Measurements from ENCODE around the gene OTOF. TPM values are rescaled to one million over a fixed set of nuclear protein-coding genes. Genes with fewer than 3 reads are reported as not detected.

The OTOF gene
- total and polyA plus RNA-seq, 9 of the 15 experiments (the other 6 are each of a cell fraction or from before 2014, with no cell fraction given): 0.03 to 0.11 (median 0.06) TPM; not detected in 5

DNA sequence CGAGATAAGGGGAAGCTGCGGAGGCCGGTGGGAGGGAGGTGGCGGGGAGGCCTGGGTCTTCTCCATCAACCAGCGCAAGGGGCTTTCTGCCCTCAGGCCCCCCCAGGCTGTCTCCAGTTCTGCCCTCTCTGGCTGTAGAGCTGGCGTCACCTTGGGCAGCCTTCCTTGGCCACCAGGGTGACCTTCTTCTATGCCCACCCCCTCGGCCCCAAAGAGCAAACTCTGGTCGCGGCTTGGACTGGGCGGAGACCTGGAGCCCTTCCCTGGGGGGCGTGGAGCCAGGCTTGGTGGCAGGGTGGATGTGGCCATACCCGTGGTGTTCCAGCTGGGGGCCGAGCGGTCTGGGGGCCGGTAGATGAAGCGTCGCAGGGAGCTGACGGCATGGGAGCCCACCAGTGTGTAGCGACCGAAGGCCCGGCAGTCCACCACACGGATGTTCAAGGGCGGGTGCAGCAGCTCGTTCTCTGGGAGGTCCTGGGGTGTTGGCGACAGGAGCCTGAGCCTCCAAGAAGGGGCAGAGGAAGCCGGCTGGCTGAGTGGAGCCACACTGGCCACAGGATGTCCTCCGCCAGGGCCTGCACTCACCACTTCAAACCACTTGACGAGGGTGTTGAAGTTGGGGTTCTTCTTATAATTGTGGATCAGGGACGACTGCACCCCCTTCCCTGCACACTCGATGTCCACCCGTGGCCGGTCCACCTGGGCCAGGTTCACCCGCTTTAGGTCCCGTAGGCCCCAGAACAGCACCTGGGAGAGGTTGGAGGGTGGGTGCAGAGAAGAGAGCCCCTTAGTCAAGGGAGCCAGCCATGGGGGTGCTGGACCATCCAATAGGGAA, 4.9 kb downstream of the OTOF start (continued):
- TF ChIP-seq KAT7 (CRISPR knock-in tag; IDR thresholded peaks at IDR 0.05; ENCODE audit: borderline replicate concordance): no peak
- TF ChIP-seq HLTF (IDR thresholded peaks at IDR 0.05): no peak
- TF ChIP-seq ZNF23 (CRISPR knock-in tag; IDR thresholded peaks at IDR 0.05): no peak
- TF ChIP-seq, protein P1, sequence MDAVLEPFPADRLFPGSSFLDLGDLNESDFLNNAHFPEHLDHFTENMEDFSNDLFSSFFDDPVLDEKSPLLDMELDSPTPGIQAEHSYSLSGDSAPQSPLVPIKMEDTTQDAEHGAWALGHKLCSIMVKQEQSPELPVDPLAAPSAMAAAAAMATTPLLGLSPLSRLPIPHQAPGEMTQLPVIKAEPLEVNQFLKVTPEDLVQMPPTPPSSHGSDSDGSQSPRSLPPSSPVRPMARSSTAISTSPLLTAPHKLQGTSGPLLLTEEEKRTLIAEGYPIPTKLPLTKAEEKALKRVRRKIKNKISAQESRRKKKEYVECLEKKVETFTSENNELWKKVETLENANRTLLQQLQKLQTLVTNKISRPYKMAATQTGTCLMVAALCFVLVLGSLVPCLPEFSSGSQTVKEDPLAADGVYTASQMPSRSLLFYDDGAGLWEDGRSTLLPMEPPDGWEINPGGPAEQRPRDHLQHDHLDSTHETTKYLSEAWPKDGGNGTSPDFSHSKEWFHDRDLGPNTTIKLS (IDR thresholded peaks at IDR 0.05; ENCODE audit: borderline replicate concordance, low read depth): no peak
- TF ChIP-seq TFAM (CRISPR knock-in tag; conservative IDR thresholded peaks at IDR 0.05): no peak
- TF ChIP-seq, protein P2, sequence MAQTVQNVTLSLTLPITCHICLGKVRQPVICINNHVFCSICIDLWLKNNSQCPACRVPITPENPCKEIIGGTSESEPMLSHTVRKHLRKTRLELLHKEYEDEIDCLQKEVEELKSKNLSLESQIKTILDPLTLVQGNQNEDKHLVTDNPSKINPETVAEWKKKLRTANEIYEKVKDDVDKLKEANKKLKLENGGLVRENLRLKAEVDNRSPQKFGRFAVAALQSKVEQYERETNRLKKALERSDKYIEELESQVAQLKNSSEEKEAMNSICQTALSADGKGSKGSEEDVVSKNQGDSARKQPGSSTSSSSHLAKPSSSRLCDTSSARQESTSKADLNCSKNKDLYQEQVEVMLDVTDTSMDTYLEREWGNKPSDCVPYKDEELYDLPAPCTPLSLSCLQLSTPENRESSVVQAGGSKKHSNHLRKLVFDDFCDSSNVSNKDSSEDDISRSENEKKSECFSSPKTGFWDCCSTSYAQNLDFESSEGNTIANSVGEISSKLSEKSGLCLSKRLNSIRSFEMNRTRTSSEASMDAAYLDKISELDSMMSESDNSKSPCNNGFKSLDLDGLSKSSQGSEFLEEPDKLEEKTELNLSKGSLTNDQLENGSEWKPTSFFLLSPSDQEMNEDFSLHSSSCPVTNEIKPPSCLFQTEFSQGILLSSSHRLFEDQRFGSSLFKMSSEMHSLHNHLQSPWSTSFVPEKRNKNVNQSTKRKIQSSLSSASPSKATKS (CRISPR knock-in tag; IDR thresholded peaks at IDR 0.05): no peak
- no peak for TF ChIP-seq PCBP2 (IDR thresholded peaks at IDR 0.05; ENCODE audit: low read depth, low read length, poor library complexity, severe bottlenecking)
- TF ChIP-seq ZNF445 (CRISPR knock-in tag; IDR thresholded peaks at IDR 0.05; ENCODE audit: low read depth): no peak
